Large intestine (tissue), 3 donors: ENCODE measurements around the gene METTL2B. TPM values are rescaled to one million over a fixed set of nuclear protein-coding genes. Genes with fewer than 3 reads are reported as not detected.
A peak's percentile ranks its signal among the peaks of the same experiment; 100 is the strongest.
"Not testable (repeated sequence)": the region's sequence is repeated elsewhere in the genome, so short reads cannot be mapped to it uniquely, and the experiment has no call there.

Experiments
- DNase-seq, 2 donors: peaks; one replicate each; pipeline versions ENCODE4 v3.0.0 to v3.0.0-alpha.2; 2013
- H3K27ac ChIP-seq: one replicate; pipeline ENCODE4 v1.5.1; 2013; ENCODE audit warnings: low read length
- H3K27me3 ChIP-seq: 2 replicates; pipeline ENCODE4 v1.6.1; 2013; ENCODE audit warnings: low read length; ENCODE audit not compliant: control insufficient read depth, insufficient read depth
- H3K36me3 ChIP-seq: 2 replicates; pipeline ENCODE4 v1.6.1; 2013; ENCODE audit warnings: low read length; ENCODE audit not compliant: control insufficient read depth, insufficient read depth
- H3K4me1 ChIP-seq: one replicate; pipeline ENCODE4 v1.6.1; 2013; ENCODE audit warnings: low read length; ENCODE audit not compliant: control insufficient read depth, insufficient read depth
- H3K4me3 ChIP-seq: one replicate; pipeline ENCODE4 v1.5.1; 2013; ENCODE audit warnings: low read length
- H3K9me3 ChIP-seq: one replicate; pipeline ENCODE4 v1.6.1; 2013; ENCODE audit warnings: mild to moderate bottlenecking, low read depth, low read length, moderate library complexity; ENCODE audit not compliant: control insufficient read depth
- WGBS: methylation state at CpG from one replicate; pipeline ENCODE4 v1.1.5; 2013; ENCODE audit warnings: low lambda C conversion rate; ENCODE audit not compliant: insufficient coverage; 5-methylcytosine and 5-hydroxymethylcytosine counted together
- polyA plus RNA-seq: library from polyadenylated mRNA; unstranded; fragments of 120-200 nt; gene quantifications from one replicate; pipeline ENCODE4 v1.2.1, GENCODE V29; 2013

METTL2B gene
- polyA plus RNA-seq, 1 donor = 22.5 TPM

DNA sequence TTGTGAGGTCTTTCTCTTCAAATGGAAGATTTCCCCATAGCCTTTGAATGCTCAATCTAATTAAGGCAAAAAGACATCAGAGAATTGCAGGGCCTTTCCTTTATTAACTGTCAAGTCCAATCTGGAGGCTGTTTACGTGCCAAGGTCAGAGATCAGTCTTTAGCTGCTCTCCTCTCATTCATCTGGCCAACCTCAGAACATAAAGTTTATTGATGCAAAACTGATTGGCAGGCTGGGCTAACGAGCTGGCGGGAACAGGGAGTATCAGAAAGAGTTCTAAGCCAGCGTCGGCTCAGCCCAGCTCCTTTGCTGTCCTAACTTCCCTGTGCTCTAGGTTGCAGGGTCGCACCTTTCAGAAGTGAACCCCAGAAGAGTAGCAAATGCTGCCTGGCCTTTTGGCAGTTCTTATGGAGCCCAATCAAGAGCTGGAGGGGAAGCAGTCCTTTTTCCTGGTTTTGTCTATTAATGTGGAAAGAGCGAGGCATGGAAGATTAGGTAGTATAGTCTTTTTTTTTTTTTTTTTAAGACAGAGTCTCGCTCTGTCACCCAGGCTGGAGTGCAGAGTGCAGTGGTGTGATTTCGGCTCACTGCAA is 47.5 kb downstream of the METTL2B start:
- DNase-seq = peak in 1 of 2 donors; percentile 25
- no CpG with 5 or more reads among the region's 9 CpGs for WGBS
- H3K9me3 ChIP-seq = not testable (repeated sequence)

DNA sequence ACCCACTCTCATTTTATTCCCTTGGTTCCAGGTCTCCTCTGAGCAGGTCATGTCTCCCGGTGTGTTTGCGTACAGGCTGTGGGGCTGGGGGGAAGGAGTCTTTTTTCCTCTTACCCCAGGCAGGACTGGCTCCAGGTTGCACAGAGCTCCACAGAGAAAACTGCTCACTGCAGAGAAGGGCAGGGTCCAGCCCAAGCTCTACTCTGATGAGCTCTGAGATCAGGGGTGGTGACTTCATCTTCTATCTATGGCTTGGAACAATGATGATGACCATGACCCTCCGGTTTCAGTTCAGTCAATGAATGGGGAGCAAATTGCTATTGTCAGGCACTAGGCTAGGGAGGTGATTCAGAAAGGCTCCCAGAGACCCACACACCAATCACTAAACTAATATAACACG is 49.0 kb downstream of the METTL2B start:
- not testable (repeated sequence) for H3K4me3 ChIP-seq, H3K4me1 ChIP-seq, H3K36me3 ChIP-seq, H3K9me3 ChIP-seq, H3K27me3 ChIP-seq, H3K27ac ChIP-seq
- DNase-seq = peak in 1 of 2 donors; percentile 20
- no CpG with 5 or more reads among the region's 4 CpGs for WGBS

More for the DNA sequence above, 47.5 kb downstream of the METTL2B start:
- not testable (repeated sequence) for H3K36me3 ChIP-seq, H3K4me3 ChIP-seq, H3K4me1 ChIP-seq, H3K27me3 ChIP-seq, H3K27ac ChIP-seq

- not testable (repeated sequence) for H3K4me1 ChIP-seq, H3K27me3 ChIP-seq, H3K27ac ChIP-seq, H3K9me3 ChIP-seq, H3K36me3 ChIP-seq, H3K4me3 ChIP-seq, DNase-seq
- no CpG with 5 or more reads among the region's 3 CpGs for WGBS
These were observed 49.5 kb downstream of the METTL2B start for GRCh38 chr7:128526062-128526466.

- H3K27ac ChIP-seq, H3K4me3 ChIP-seq, H3K4me1 ChIP-seq, H3K36me3 ChIP-seq, DNase-seq, H3K9me3 ChIP-seq, H3K27me3 ChIP-seq: not testable (repeated sequence)
- 100% methylated on average over 2 of the region's 16 CpGs for WGBS
These were observed 52.6 kb downstream of the METTL2B start for GRCh38 chr7:128529191-128529590.

DNA sequence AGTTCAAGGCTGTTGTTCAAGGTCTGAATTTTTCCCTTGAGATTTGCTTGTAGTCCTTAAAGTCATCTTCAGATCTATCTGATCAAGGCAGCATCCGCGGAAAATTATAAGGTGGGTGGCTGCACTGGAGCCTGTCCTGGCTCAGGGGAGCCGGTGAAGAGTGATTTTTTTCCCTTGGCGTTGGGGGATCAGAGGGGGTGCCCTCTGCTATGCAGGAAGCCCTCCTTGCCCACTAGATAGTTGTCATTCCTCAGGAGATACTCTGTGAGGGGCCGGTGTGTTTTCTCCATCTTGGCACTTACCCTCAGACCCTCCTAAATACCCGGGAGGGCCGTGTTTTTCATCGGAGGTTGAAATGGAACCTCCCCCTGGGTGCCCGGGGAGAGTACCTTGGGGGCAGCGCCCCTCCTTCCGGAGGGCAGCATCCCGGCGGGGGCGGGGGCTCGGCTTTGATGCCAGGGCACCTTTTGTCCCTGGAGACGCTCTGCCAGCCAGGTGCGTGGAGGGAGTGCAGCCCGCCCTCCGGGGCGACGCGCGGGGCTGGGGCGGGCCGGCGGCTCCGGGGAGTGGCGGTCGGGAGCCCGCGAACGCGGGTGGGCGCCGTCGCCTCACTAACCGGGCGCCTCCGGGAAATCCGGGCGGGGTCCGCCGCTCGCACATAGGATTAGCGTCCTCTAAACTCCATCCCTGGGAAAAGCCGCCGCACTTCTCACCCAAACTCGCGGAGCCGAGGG is 53.7 kb downstream of the METTL2B start:
- not testable (repeated sequence) for H3K36me3 ChIP-seq, H3K4me1 ChIP-seq, H3K27me3 ChIP-seq, H3K9me3 ChIP-seq
- peak in 1 of 2 donors; percentile 35 for DNase-seq
- Histone ChIP-seq H3K27ac (peak overlapping the region; percentile 33), H3K4me3 (peak overlapping the region; percentile 53)
- 40% methylated on average over 2 of the region's 50 CpGs for WGBS

DNA sequence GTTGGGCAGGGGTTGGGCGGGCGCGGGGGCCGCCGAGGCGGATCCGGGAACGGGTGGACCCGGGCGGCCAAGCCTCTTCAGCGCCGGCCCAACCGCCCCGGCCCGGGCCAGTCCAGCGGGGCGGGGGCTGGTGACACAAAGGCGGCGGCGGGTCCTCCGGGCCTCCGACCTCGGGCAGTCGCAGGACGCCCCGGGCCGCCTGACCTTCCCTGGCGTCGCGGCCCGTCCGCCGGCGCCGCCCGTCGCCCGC is 54.2 kb downstream of the METTL2B start:
- H3K4me1 ChIP-seq = no peaks in the 10 kb centered on the region
- H3K4me3 ChIP-seq = peak overlapping the region; percentile 53
- no peaks in the 10 kb centered on the region for H3K9me3 ChIP-seq
- no peak for DNase-seq
- no peak overlapping the region for H3K27ac ChIP-seq
- WGBS = no CpG with 5 or more reads among the region's 38 CpGs
- H3K36me3 ChIP-seq = peaks cover 2% of the 10 kb centered on the region
- no peaks in the 10 kb centered on the region for H3K27me3 ChIP-seq

- H3K27me3 ChIP-seq, H3K9me3 ChIP-seq, H3K4me1 ChIP-seq, H3K36me3 ChIP-seq: not testable (repeated sequence)
- Histone ChIP-seq H3K4me3 (peak overlapping the region; percentile 81), H3K27ac (peak overlapping the region; percentile 86)
- peak; percentile 79 to 86 for DNase-seq
- WGBS = no CpG with 5 or more reads among the region's 92 CpGs
These were observed 54.8 kb downstream of the METTL2B start for GRCh38 chr7:128531105-128531954.

- not testable (repeated sequence) for H3K9me3 ChIP-seq, H3K4me1 ChIP-seq, H3K27me3 ChIP-seq, H3K36me3 ChIP-seq
- Histone ChIP-seq H3K27ac (peak overlapping the region; percentile 86), H3K4me3 (peak overlapping the region; percentile 81)
- WGBS = 0% methylated on average over 6 of the region's 35 CpGs
- DNase-seq = peak in 1 of 2 donors; percentile 45
These were observed 55.5 kb downstream of the METTL2B start for GRCh38 chr7:128531955-128532478.

GRCh38 chr7:128532956-128533355 is 56.4 kb downstream of the METTL2B start:
- not testable (repeated sequence) for H3K9me3 ChIP-seq, H3K27ac ChIP-seq, H3K4me1 ChIP-seq, DNase-seq, H3K36me3 ChIP-seq, H3K27me3 ChIP-seq
- no CpG with 5 or more reads among the region's 1 CpG for WGBS
- peak overlapping the region; percentile 81 for H3K4me3 ChIP-seq

DNA sequence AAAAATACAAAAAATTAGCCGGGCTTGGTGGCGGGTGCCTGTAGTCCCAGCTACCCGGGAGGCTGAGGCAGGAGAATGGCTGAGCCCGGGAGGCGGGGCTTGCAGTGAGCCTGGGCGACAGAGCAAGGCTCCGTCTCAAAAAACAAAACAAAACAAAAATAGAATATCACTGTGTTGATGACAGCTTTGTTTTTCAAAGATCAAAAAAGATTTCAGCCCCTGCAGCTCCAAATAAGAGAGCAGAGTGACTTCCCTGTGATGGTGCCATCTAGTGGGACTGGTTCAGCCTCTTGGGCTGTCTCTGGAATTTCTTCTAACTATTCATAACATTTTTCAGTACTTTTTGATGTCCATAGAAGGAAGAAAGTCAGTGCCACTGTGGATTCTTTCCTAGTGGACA is 60.9 kb downstream of the METTL2B start:
- not testable (repeated sequence) for H3K9me3 ChIP-seq, H3K36me3 ChIP-seq, DNase-seq, H3K4me3 ChIP-seq, H3K27ac ChIP-seq, H3K4me1 ChIP-seq, H3K27me3 ChIP-seq
- no CpG with 5 or more reads among the region's 7 CpGs for WGBS
